IMR-90 (cell line): Measurements from ENCODE around the gene ZNF423. TPM values are rescaled to one million over a fixed set of nuclear protein-coding genes. Genes with fewer than 3 reads are reported as not detected.

Source experiments
- ATAC-seq: fragments of 200-7000 bp; cut with Tn5 transposase; 2 replicates; pipeline ENCODE4 v1.9.1; 2020; ENCODE audit warnings: low read depth, mild to moderate bottlenecking, moderate library complexity
- BruUV-seq: library from RNA; stranded (reverse); fragments of 400-500 nt; replicated peaks from 2 replicates; lab custom pipeline; 2021; lab: Mats Ljungman, UMichigan
- CTCF ChIA-PET: fragments of 300-600 bp; formaldehyde crosslinking; extraction: SDS; loops from one replicate; lab custom pipeline; 2021; ENCODE audit warnings: antibody characterized with exemption; lab: Yijun Ruan, JAX
- POLR2A ChIA-PET: fragments of 300-600 bp; sonication (Branson Sonifier 250); formaldehyde crosslinking; loops from one replicate; lab custom pipeline; 2022; ENCODE audit warnings: antibody characterized with exemption; ENCODE audit not compliant: unreplicated experiment; lab: Charles Lee
- DNase-seq: peaks from one replicate; pipeline ENCODE4 v3.0.0; 2013
- H2AFZ ChIP-seq: replicated peaks from 2 replicates; pipeline ENCODE3; 2013; ENCODE audit warnings: low read length, mild to moderate bottlenecking; ENCODE audit not compliant: poor library complexity
- H2AK5ac ChIP-seq: 2 replicates; pipeline ENCODE4 v1.6.1; 2013; ENCODE audit warnings: low read depth, low read length, inconsistent platforms
- H2AK9ac ChIP-seq: replicated peaks from 2 replicates; pipeline ENCODE3; 2013; ENCODE audit warnings: mild to moderate bottlenecking, low read depth, low read length, moderate library complexity; ENCODE audit not compliant: poor library complexity
- H2BK120ac ChIP-seq: 2 replicates; pipeline ENCODE4 v1.6.1; 2013; ENCODE audit warnings: low read depth, low read length, inconsistent platforms
- H2BK15ac ChIP-seq: 3 replicates; pipeline ENCODE4 v1.6.1; 2013; ENCODE audit warnings: low read depth, low read length, inconsistent platforms
- H2BK20ac ChIP-seq: 2 replicates; pipeline ENCODE4 v1.6.1; 2013; ENCODE audit warnings: low read depth, mild to moderate bottlenecking, inconsistent platforms, low read length, moderate library complexity
- H2BK5ac ChIP-seq: 2 replicates; pipeline ENCODE4 v1.6.1; 2013; ENCODE audit warnings: mild to moderate bottlenecking, low read depth, low read length, inconsistent platforms; ENCODE audit not compliant: poor library complexity, severe bottlenecking
- H3K14ac ChIP-seq: replicated peaks from 2 replicates; pipeline ENCODE4 v1.6.1; 2013; ENCODE audit warnings: low read depth, low read length, inconsistent platforms
- H3K18ac ChIP-seq: 2 replicates; pipeline ENCODE4 v1.6.1; 2013; ENCODE audit warnings: low read depth, low read length, control low read depth
- H3K23ac ChIP-seq: 2 replicates; pipeline ENCODE4 v1.6.1; 2013; ENCODE audit warnings: low read depth, low read length, inconsistent platforms
- H3K27ac ChIP-seq: 2 replicates; pipeline ENCODE4 v1.5.1; 2013; ENCODE audit warnings: mild to moderate bottlenecking, control low read depth, low read length; ENCODE audit not compliant: insufficient read depth
- H3K27me3 ChIP-seq: 2 replicates; pipeline ENCODE4 v1.6.1; 2013; ENCODE audit warnings: low read length; ENCODE audit not compliant: control insufficient read depth, insufficient read depth
- H3K36me3 ChIP-seq: 2 replicates; pipeline ENCODE4 v1.6.1; 2013; ENCODE audit warnings: low read length, mixed read lengths; ENCODE audit not compliant: control insufficient read depth, insufficient read depth
- H3K4ac ChIP-seq: 2 replicates; pipeline ENCODE4 v1.6.1; 2013; ENCODE audit warnings: low read depth, low read length, inconsistent platforms
- H3K4me1 ChIP-seq: 2 replicates; pipeline ENCODE4 v1.6.1; 2013; ENCODE audit warnings: low read length, mixed read lengths; ENCODE audit not compliant: control insufficient read depth, insufficient read depth
- H3K4me2 ChIP-seq: 2 replicates; pipeline ENCODE4 v1.6.1; 2013; ENCODE audit warnings: low read depth, mild to moderate bottlenecking, control low read depth, low read length, moderate library complexity
- H3K4me3 ChIP-seq: 2 replicates; pipeline ENCODE4 v1.5.1; 2013; ENCODE audit warnings: low read depth, mild to moderate bottlenecking, control low read depth, low read length, moderate library complexity; ENCODE audit not compliant: insufficient read depth
- H3K56ac ChIP-seq: 2 replicates; pipeline ENCODE4 v1.6.1; 2013; ENCODE audit warnings: low read length, inconsistent platforms; ENCODE audit not compliant: insufficient read depth; ENCODE audit errors: extremely low read depth
- H3K79me1 ChIP-seq, 2 experiments: 2 replicates each; pipeline ENCODE4 v1.6.1; 2013; ENCODE audit warnings: low read length in 2 of 2, inconsistent platforms in 1 of 2, low read depth in 1 of 2
- H3K9ac ChIP-seq: 2 replicates; pipeline ENCODE4 v1.6.1; 2013; ENCODE audit warnings: low read depth, low read length, control low read depth
- H3K9me1 ChIP-seq: 2 replicates; pipeline ENCODE4 v1.6.1; 2013; ENCODE audit warnings: low read length, inconsistent platforms; ENCODE audit not compliant: insufficient read depth
- H3K9me3 ChIP-seq: 2 replicates; pipeline ENCODE4 v1.6.1; 2013; ENCODE audit warnings: low read length; ENCODE audit not compliant: control insufficient read depth, insufficient read depth
- H4K20me1 ChIP-seq: 2 replicates; pipeline ENCODE4 v1.6.1; 2013; ENCODE audit warnings: low read length, inconsistent platforms; ENCODE audit not compliant: insufficient read depth
- H4K5ac ChIP-seq: 2 replicates; pipeline ENCODE4 v1.6.1; 2013; ENCODE audit warnings: mild to moderate bottlenecking, low read depth, low read length, control low read depth
- H4K8ac ChIP-seq, 2 experiments: 2 replicates each; pipeline ENCODE4 v1.6.1; 2013; ENCODE audit warnings: low read depth in 2 of 2, low read length in 2 of 2, control low read depth in 1 of 2, inconsistent platforms in 1 of 2
- H4K91ac ChIP-seq: 2 replicates; pipeline ENCODE4 v1.6.1; 2013; ENCODE audit warnings: low read depth, low read length, inconsistent platforms; ENCODE audit not compliant: insufficient read depth
- BHLHE40 ChIP-seq: fragments of 150-350 bp; IDR thresholded peaks from 2 replicates; pipeline ENCODE4 v1.6.1; 2016; ENCODE audit warnings: mild to moderate bottlenecking, low read depth, low read length
- CTCF ChIP-seq: conservative IDR thresholded peaks from 2 replicates; pipeline ENCODE4 v1.5.1; 2012; ENCODE audit warnings: mild to moderate bottlenecking, low read depth, low read length, improper control_type of control experiment
- MAFK ChIP-seq: IDR thresholded peaks from 2 replicates; pipeline ENCODE4 v1.6.1; 2012; ENCODE audit warnings: low read depth, low read length, improper control_type of control experiment
- MAZ ChIP-seq: IDR thresholded peaks from 2 replicates; pipeline ENCODE4 v1.6.1; 2012; ENCODE audit warnings: low read depth, mild to moderate bottlenecking, low read length, improper control_type of control experiment, moderate library complexity, borderline replicate concordance
- MXI1 ChIP-seq: IDR thresholded peaks from 2 replicates; pipeline ENCODE4 v1.6.1; 2012; ENCODE audit warnings: low read depth, mild to moderate bottlenecking, low read length, moderate library complexity, borderline replicate concordance
- NFE2L2 ChIP-seq: fragments of 150-350 bp; IDR thresholded peaks from 2 replicates; pipeline ENCODE4 v1.6.1; 2016; ENCODE audit warnings: low read depth, mild to moderate bottlenecking, low read length
- POLR2A ChIP-seq: IDR thresholded peaks from 2 replicates; pipeline ENCODE4 v1.6.1; 2012; ENCODE audit warnings: mild to moderate bottlenecking, low read depth, low read length
- RAD21 ChIP-seq: IDR thresholded peaks from 2 replicates; pipeline ENCODE4 v1.6.1; 2012; ENCODE audit warnings: low read length, improper control_type of control experiment
- RCOR1 ChIP-seq: IDR thresholded peaks from 2 replicates; pipeline ENCODE4 v1.6.1; 2012; ENCODE audit warnings: mild to moderate bottlenecking, low read length, improper control_type of control experiment; ENCODE audit not compliant: insufficient replicate concordance
- SMC3 ChIP-seq: fragments of 150-350 bp; IDR thresholded peaks from 2 replicates; pipeline ENCODE4 v1.6.1; 2016; ENCODE audit warnings: low read depth, mild to moderate bottlenecking, antibody characterized with exemption, low read length, moderate library complexity
- WGBS, 2 experiments: methylation state at CpG; one replicate each; pipeline versions ENCODE4 v1.1.5 to v1.1.7; 2013; ENCODE audit warnings: missing lambda C conversion rate in 2 of 2; ENCODE audit not compliant: insufficient read length in 1 of 2; ENCODE audit errors: extremely low coverage in 2 of 2; 5-methylcytosine and 5-hydroxymethylcytosine counted together
- dilution Hi-C: fragments of 300-500 bp; cut with HindIII; formaldehyde crosslinking; loops from one replicate; pipeline ENCODE4 v1.14.3; 2018; ENCODE audit warnings: low sequenced_read_pairs; ENCODE audit not compliant: unreplicated experiment
- in situ Hi-C: fragments of 300-500 bp; cut with MboI; formaldehyde crosslinking; loops from 3 replicates; pipeline ENCODE4 v1.14.3; 2019; ENCODE audit warnings: low sequenced_read_pairs, inconsistent platforms, mixed read lengths
- intact Hi-C: fragments of 100-400 bp; cut with micrococcal nuclease; formaldehyde crosslinking; loops from 2 replicates; pipeline ENCODE4 v1.10.0; 2022
- polyA plus RNA-seq, 3 experiments: library from polyadenylated mRNA; depleted of rRNA; stranded (reverse); fragments of >200 nt; gene quantifications; 2 replicates each; pipeline ENCODE4 v1.2.3, GENCODE V29; 2012; ENCODE audit warnings: low replicate concordance in 1 of 3
- total RNA-seq: library from RNA; depleted of rRNA; stranded (reverse); fragments of >200 nt; gene quantifications from 2 replicates; pipeline ENCODE4 v1.2.3, GENCODE V29; 2012

The ZNF423 gene
- total and polyA plus RNA-seq, 2 of the 4 experiments (the other 2 are of a cell fraction), result under 0.01 to 0.10 TPM

GRCh38 chr16:49779979-49780378 is 75.9 kb downstream of the ZNF423 start:
- dilution Hi-C loops (no loop called here), in situ Hi-C loops (no loop called here), intact Hi-C loops (no loop called here)
- Histone ChIP-seq H2AK5ac (no peak overlapping the region), H4K20me1 (no peaks in the 10 kb centered on the region), H3K18ac (no peak overlapping the region), H2BK15ac (no peak overlapping the region), H4K5ac (no peak overlapping the region), H3K9me3 (no peaks in the 10 kb centered on the region), H3K79me1 (no peaks in the 10 kb centered on the region), H3K27me3 (peaks cover 1% of the 10 kb centered on the region; the same call in 1 of the 2 replicates), H3K4ac (no peak overlapping the region), H3K36me3 (no peaks in the 10 kb centered on the region), H3K14ac (no peak overlapping the region), H4K8ac (no peak overlapping the region), H2BK5ac (no peak overlapping the region), H3K23ac (no peak overlapping the region), H3K27ac (no peak overlapping the region), H3K9me1 (no peaks in the 10 kb centered on the region), H3K9ac (no peak overlapping the region), H2BK20ac (no peak overlapping the region), H3K4me3 (no peak overlapping the region), H3K4me2 (no peak overlapping the region), H2BK120ac (no peak overlapping the region), H4K91ac (no peak overlapping the region), H2AFZ (no peak overlapping the region), H3K56ac (no peak overlapping the region), H3K4me1 (no peaks in the 10 kb centered on the region), H2AK9ac (no peak overlapping the region)
- ChIA-PET CTCF (no interaction called here), POLR2A (no interaction called here)
- ATAC-seq (no peak), DNase-seq (no peak)
- 47% methylated on average over 6 of the region's 7 CpGs; no CpG with 5 or more reads in 1 of the 2 experiments for WGBS, 2 experiments
- TF ChIP-seq CTCF (no peak), RAD21 (no peak), RCOR1 (no peak), POLR2A (no peak), SMC3 (no peak), BHLHE40 (no peak), MAFK (no peak), MXI1 (no peak), MAZ (no peak), NFE2L2 (no peak)
- BruUV-seq, result no TSS peak
